Amygdala (tissue), 56 donors: Measurements from ENCODE around the gene SHQ1.
"Not testable (repeated sequence)": the region's sequence is repeated elsewhere in the genome, so short reads cannot be mapped to it uniquely, and the experiment has no call there.

Experiments
- DNase-seq, 56 donors: peaks; one replicate each; lab custom pipeline; 2025; lab: John Stamatoyannopoulos, UW

SHQ1 gene

DNA sequence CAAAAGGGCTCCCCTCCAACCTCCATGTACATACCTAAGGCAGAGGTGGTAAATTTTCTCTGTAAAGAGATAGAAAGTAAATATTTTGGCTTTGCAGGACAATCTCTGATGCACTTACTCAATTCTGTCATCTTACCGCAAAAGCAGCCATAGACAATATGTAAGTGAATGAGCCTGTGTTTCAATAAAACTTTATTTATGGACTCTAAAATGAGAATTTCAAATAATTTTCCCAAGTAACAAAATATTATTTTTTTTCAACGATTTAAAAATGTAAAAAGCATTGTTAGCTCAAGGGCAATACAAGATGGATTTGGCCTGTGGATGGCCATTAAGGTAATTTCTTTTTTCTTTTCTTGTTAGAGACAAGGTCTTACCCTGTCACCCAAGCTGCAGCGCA, 44.7 kb downstream of the SHQ1 start:
- no peak for DNase-seq

DNA sequence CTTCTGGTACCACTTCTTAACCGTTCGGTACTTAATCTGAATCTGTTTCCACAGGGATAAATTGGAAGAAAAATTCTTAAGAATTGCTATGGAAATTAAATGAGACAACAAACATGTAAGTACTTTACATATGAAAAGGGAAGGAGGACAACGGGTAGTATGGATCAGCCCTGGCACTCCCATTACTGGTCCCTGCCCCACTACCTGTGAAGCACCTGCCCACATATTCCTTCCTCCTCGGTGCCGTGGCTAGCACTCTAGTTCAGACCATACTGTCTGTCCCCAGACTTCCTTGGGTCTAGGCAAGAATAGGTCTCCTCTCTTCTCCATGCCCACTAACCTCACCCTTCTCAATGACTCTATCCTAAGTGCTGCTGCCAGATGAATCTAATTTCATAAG, 46.2 kb downstream of the SHQ1 start:
- DNase-seq: no peak

DNA sequence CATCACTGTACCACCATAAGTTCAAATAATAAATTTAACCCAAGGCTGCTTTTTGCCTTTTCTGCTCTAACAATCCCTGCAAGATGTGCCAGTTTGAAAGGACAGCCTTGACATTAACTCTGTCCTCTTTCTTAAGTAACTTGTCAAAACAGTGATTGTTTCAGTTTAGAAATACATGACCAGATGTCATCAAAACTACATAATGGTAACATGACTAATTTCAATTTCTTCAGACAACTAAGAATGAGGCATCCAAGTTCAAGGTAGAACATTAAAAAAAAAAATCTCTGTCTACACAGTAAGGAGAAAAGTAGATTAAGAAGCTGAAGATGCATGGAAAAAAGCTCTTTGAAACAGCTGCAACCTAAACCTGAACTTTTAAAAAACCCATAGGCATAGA, 47.4 kb downstream of the SHQ1 start:
- DNase-seq: no peak

GRCh38 chr3:72798552-72799195, 49.6 kb downstream of the SHQ1 start:
- DNase-seq: no peak

DNA sequence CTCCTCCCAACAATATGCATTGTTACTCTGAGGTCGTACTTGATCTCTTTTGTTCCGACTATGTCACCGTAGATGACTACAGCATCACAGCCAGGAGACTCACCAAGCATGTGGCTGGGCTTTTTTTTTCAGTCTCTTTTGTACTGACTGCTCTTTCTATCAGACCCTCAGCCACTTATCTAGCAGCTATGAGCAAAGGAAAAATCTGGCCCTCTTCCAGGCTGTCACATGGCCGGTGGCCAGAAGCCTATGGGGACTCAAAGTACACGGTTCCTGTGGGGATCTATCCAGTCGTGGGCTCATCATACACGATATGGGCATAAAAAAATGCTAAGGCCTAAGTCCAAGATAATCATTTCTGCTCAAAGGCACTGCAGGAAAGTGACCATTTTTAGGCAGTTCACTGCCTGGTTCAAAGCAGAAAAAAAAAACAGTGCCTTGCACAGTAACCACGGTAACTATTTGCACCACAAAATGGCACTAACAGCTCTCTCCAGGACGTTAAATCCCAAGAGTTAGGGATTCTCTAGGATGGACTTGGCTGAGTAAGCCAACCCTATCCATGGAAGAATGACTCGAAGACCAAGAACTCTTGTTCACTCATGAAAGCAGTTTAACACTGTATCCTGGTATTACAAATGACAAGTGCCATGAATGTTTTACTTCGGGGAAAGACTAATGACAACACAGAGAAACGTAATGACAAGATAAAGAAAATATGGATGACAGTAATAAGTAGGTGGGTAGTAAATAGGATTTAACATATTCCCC, 50.3 kb downstream of the SHQ1 start:
- peak in 3 of 56 donors; percentile 7 to 76 (median 7) for DNase-seq

GRCh38 chr3:72794079-72794478, 54.2 kb downstream of the SHQ1 start:
- DNase-seq: no peak

GRCh38 chr3:72791161-72791560, 57.1 kb downstream of the SHQ1 start:
- no peak for DNase-seq

DNA sequence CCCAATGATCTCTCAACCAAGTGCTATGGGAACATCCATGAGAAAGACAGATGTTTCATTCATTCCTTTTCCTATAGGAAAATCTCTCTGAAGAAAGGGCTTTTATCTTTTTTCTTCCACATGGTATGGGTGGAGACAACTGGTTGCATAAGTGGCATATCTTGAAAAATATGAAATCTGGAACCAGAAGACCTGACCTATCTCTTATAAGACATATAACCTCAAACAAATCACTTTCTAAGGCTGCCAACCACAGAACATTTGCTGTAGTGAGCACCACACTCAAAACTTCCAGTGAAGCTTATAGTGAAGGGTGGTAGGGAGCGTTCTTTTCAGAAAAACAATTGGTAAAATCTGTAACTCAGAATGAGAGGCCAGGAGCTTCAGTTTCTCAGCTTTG, 58.5 kb downstream of the SHQ1 start:
- no peak for DNase-seq

- DNase-seq: not testable (repeated sequence)
Observed at GRCh38 chr3:72788232-72788631, 60.0 kb downstream of the SHQ1 start.

GRCh38 chr3:72786668-72787067, 61.6 kb downstream of the SHQ1 start:
- DNase-seq: no peak

DNA sequence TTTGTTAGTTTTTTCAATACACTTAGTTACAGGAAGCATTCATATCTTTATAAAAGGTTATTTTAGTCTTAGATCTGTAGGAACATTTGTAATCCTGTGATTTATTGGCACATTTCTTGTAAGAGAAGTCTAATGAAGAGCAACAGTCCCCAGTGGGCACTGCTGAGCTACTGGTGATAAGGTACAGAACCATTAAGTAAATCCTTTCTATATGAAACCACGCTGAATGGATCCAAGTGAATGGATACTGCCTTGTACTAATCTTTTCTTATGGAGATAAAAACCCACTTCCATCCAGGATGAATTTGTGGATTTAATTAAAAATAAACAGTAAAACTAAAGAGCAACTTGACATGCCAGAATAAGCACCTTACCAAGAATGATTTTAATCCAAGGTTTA, 64.0 kb downstream of the SHQ1 start:
- DNase-seq: no peak

GRCh38 chr3:72782521-72782920, 65.7 kb downstream of the SHQ1 start:
- no peak for DNase-seq

GRCh38 chr3:72769758-72770540, 78.3 kb downstream of the SHQ1 start:
- no peak for DNase-seq

DNA sequence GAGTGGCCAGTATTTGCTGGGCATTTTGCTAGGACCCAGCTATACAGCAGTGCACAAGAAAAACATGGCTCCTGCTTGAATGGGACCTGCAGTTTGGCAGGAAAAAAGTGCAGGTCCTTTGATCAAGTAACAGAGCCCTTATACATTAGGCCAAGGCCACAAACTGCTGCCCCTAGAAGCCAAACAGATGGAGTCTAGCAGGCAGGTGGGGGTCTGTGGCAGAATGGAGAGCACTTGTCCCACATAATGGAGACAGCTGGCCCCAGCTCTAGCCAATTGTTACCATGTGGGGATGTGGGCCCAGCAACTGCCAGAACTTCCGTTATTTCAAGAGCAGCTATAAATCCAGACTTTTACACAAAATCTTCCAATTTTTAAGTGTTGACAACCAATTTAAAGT, 79.3 kb downstream of the SHQ1 start:
- no peak for DNase-seq

DNA sequence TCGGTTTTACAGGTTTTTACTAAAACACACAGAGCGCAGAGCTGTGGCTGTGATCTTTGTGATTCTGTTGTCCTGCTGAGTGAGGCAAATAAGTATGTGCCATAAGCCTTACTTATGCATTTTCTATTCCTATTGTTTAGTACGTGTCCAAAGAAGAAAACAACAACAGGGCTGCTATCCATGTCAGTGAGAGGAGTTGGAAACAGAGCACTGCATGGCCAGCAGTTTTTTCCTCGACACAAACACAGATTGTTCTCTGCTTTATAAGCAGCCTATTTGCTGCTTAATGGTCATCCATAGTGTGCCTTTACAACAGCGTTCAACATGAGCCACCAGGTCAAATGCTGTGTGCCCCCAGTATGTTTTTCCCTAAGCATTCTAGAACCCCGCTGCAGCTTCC, 79.8 kb downstream of the SHQ1 start:
- peak in 3 of 56 donors; percentile 11 to 46 (median 12) for DNase-seq

GRCh38 chr3:72768006-72768441, 80.2 kb downstream of the SHQ1 start:
- peak in 15 of 56 donors; percentile 3 to 70 (median 28) for DNase-seq

DNA sequence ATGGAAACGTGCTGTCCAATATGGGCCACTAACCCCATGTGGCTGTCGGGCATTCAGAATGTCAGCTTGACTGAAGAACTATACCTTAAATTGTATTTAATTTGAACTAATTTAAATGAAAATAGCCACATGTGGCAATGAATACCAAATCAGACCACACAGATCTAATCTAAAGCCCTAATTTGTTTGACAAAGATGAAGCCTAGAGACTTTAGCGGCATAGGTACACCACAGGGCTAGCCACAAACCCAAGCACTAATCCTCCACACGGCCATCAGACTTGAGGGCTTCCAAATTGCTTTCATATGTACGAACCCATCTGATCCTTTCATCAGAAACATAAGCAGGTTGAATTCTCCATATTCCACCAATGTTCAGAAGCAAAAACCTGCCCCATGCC, 81.4 kb downstream of the SHQ1 start:
- DNase-seq: no peak

DNA sequence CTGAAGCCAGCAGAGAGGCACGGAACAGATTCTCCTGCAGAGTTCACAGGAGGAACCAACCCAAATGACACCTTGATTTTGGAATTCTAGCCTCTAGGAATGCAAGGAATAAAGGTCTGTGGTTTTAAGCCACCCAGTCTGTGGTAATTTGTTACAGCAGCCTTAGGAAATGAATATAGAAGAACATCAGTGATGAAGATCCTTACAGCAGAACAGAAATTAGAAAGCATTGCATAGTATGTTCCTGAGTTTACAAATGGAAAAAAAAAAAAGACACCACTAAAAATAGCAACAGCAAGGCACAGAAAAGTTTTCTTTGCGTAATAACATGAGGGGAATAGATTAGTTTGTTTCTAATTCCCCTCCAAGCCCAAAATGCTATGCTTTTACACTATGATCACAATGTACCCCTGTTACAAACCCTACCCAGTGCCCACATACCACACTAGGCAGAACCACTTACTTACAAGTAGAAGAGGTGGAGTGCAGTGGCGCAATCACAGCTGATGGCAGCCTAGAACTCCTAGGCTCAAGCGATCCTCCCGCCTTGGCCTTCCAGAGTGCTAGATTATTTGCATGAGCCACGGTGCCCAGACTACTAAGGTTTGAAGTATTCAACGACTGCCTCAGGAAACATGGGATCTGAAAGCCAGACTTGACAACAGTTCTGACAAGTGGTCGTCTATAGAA, 84.3 kb downstream of the SHQ1 start:
- no peak for DNase-seq

DNA sequence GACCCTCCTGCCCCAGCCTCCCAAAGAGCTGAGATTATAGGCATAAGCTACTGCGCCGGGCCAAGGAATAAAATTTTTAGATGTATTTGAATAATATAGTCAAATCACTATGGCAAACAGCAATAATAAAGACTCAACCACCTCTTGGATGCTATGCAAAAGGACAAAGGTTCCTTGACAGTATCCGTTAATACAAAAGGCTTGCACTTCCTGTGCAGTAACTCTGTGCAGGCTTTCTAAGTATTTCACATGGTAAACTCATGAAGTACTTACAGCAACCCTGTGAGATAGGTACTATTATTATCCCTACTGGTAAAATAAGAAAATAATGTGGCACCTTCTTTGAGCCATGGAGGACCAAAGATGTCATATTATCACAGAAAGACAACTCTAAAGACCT, 86.8 kb downstream of the SHQ1 start:
- DNase-seq: no peak

DNA sequence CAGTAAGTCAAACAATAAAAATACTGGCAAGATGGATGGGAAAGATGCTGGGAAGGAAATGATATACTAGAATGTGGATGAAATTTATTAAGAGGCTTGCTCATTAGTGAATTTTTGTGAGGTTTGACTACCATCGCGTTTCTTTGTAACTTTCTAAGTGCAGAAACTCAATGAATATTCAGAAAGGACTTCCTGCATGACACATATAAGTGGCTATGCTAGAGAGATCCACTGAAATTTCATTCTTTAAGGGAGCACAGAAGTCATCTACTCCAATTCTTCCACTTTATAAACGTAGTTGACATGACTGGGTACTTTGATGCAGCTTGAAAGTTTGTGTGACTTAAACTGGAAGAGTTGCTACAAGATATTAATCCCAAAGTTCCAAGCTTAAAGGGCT, 88.0 kb downstream of the SHQ1 start:
- no peak for DNase-seq

- no peak for DNase-seq
Observed at GRCh38 chr3:72756900-72757299, 91.3 kb downstream of the SHQ1 start.
